ENCODE results near the gene OGFOD2. TPM values are rescaled to one million over a fixed set of nuclear protein-coding genes. Genes with fewer than 3 reads are reported as not detected.

OGFOD2 gene
- total RNA-seq, 1 donor from 2014 or later = 12.8 TPM

GRCh38 chr12:122994781-122995502, 19.9 kb downstream of the OGFOD2 start:
- intact Hi-C loops (cut with DNase I) = no loop called here
- DNase-seq (ENCODE audit: low spot score) (no peak), ATAC-seq (no peak)

GRCh38 chr12:122995503-122996187, 20.6 kb downstream of the OGFOD2 start:
- intact Hi-C loops (cut with DNase I) = no loop called here

GRCh38 chr12:122996188-122996601, 21.2 kb downstream of the OGFOD2 start:
- intact Hi-C loops (cut with DNase I) = no loop called here
- no peak for DNase-seq (ENCODE audit: low spot score)
- peak; percentile 11 for ATAC-seq

More at GRCh38 chr12:122995503-122996187, 20.6 kb downstream of the OGFOD2 start:
- DNase-seq (ENCODE audit: low spot score) = no peak
- peak; percentile 73 for ATAC-seq

GRCh38 chr12:122996621-122997342, 21.7 kb downstream of the OGFOD2 start:
- ATAC-seq (no peak), DNase-seq (ENCODE audit: low spot score) (no peak)
- intact Hi-C loops (cut with DNase I) = no loop called here

GRCh38 chr12:122997343-122998250, 22.6 kb downstream of the OGFOD2 start:
- intact Hi-C loops (cut with DNase I) = no loop called here
- DNase-seq (ENCODE audit: low spot score) (no peak), ATAC-seq (no peak)

- intact Hi-C loops (cut with DNase I) = no loop called here
Measured at GRCh38 chr12:122998316-122998715, 23.3 kb downstream of the OGFOD2 start.

GRCh38 chr12:122999196-122999946, 24.3 kb downstream of the OGFOD2 start:
- DNase-seq (ENCODE audit: low spot score) = no peak
- no peak for ATAC-seq
- intact Hi-C loops (cut with DNase I) = no loop called here

More at GRCh38 chr12:122998316-122998715, 23.3 kb downstream of the OGFOD2 start:
- DNase-seq (ENCODE audit: low spot score) = no peak
- ATAC-seq = no peak

GRCh38 chr12:122999986-123000420, 25.0 kb downstream of the OGFOD2 start:
- ATAC-seq = no peak

GRCh38 chr12:123000578-123000977, 25.5 kb downstream of the OGFOD2 start:
- no peak for DNase-seq (ENCODE audit: low spot score)
- intact Hi-C loops (cut with DNase I) = no loop called here
- ATAC-seq = no peak

More at GRCh38 chr12:122999986-123000420, 25.0 kb downstream of the OGFOD2 start:
- intact Hi-C loops (cut with DNase I) = no loop called here
- no peak for DNase-seq (ENCODE audit: low spot score)

GRCh38 chr12:123001464-123001863, 26.4 kb downstream of the OGFOD2 start:
- DNase-seq (ENCODE audit: low spot score) (no peak), ATAC-seq (no peak)
- intact Hi-C loops (cut with DNase I) = no loop called here

- DNase-seq (ENCODE audit: low spot score) (no peak), ATAC-seq (no peak)
- intact Hi-C loops (cut with DNase I) = no loop called here
Measured at GRCh38 chr12:123003257-123003656, 28.2 kb downstream of the OGFOD2 start.

GRCh38 chr12:123004287-123004686, 29.2 kb downstream of the OGFOD2 start:
- intact Hi-C loops (cut with DNase I) = no loop called here
- no peak for ATAC-seq

GRCh38 chr12:123005081-123005626, 30.1 kb downstream of the OGFOD2 start:
- intact Hi-C loops (cut with DNase I) = no loop called here
- DNase-seq (ENCODE audit: low spot score) = no peak
- no peak for ATAC-seq

More at GRCh38 chr12:123004287-123004686, 29.2 kb downstream of the OGFOD2 start:
- DNase-seq (ENCODE audit: low spot score) = no peak

- intact Hi-C loops (cut with DNase I) = no loop called here
- DNase-seq (ENCODE audit: low spot score) (no peak), ATAC-seq (no peak)
Measured at GRCh38 chr12:123006977-123007376, 31.9 kb downstream of the OGFOD2 start.

GRCh38 chr12:123010110-123010509, 35.1 kb downstream of the OGFOD2 start:
- intact Hi-C loops (cut with DNase I) = no loop called here
- DNase-seq (ENCODE audit: low spot score) (no peak), ATAC-seq (no peak)

GRCh38 chr12:123010681-123011080, 35.6 kb downstream of the OGFOD2 start:
- intact Hi-C loops (cut with DNase I) = no loop called here
- ATAC-seq = no peak
- no peak for DNase-seq (ENCODE audit: low spot score)

- no peak for DNase-seq (ENCODE audit: low spot score)
- intact Hi-C loops (cut with DNase I) = no loop called here
- no peak for ATAC-seq
Measured at GRCh38 chr12:123011701-123012100, 36.7 kb downstream of the OGFOD2 start.

Data from sciatic nerve (tissue), 2 donors.